Endothelial cell of umbilical vein (primary cell): ENCODE measurements around the gene SLC4A11.

Experiments
- CTCF ChIP-seq, 2 donors: IDR thresholded peaks; 1 replicate in 1 of 2; 2 replicates in 1 of 2; pipeline ENCODE4 v1.5.1; 2011; ENCODE audit warnings: low read length in 2 of 2, mild to moderate bottlenecking in 2 of 2, moderate library complexity in 2 of 2, control low read depth in 1 of 2, inconsistent platforms in 1 of 2, low read depth in 1 of 2; ENCODE audit not compliant: insufficient read depth in 1 of 2; ENCODE audit errors: extremely low read depth in 1 of 2
- EZH2 ChIP-seq: IDR thresholded peaks from 2 replicates; pipeline ENCODE4 v1.6.1; 2012; ENCODE audit warnings: borderline replicate concordance, low read depth, mild to moderate bottlenecking, moderate library complexity, low read length, inconsistent platforms; ENCODE audit not compliant: severe bottlenecking
- TF ChIP-seq, protein P1 (sequence below): IDR thresholded peaks from 2 replicates; pipeline ENCODE4 v1.6.1; 2011; ENCODE audit not compliant: insufficient read depth, insufficient read length

- TF ChIP-seq EZH2 (no peak), CTCF (IDR thresholded peaks at IDR 0.05; ENCODE audit: extremely low read depth in 1 of 2, insufficient read depth in 1 of 2, low read depth in 1 of 2, low read length in 2 of 2) (no peak)
- TF ChIP-seq, protein P1, sequence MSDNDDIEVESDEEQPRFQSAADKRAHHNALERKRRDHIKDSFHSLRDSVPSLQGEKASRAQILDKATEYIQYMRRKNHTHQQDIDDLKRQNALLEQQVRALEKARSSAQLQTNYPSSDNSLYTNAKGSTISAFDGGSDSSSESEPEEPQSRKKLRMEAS, result no peak
These were observed 45.0 kb downstream of the SLC4A11 start for GRCh38 chr20:3193806-3194616.
